SK-N-SH (cell line): ENCODE measurements around the gene P2RX4. TPM values are rescaled to one million over a fixed set of nuclear protein-coding genes. Genes with fewer than 3 reads are reported as not detected.

ENCODE experiments used
- CTCF ChIA-PET: fragments of 300-600, 350-600 bp; formaldehyde crosslinking; extraction: SDS; loops from one replicate; lab custom pipeline; 2021; lab: Yijun Ruan, JAX
- POLR2A ChIA-PET: fragments of 350-600 bp; sonication (Branson Sonifier 250); formaldehyde crosslinking; extraction: SDS; loops from one replicate; lab custom pipeline; 2020; ENCODE audit warnings: antibody characterized with exemption, inconsistent platforms; lab: Yijun Ruan, JAX
- DNase-seq: peaks from one replicate; pipeline ENCODE4 v3.0.0; 2012
- H2AFZ ChIP-seq: fragments of 200-600 bp; sonication (generic); 2 replicates; pipeline ENCODE4 v1.8.1; 2016; ENCODE audit warnings: antibody characterized with exemption, mild to moderate bottlenecking, low read depth
- H3F3A ChIP-seq: fragments of 200-600 bp; sonication (generic); replicated peaks from 2 replicates; pipeline ENCODE3; 2016; ENCODE audit warnings: antibody characterized with exemption, mild to moderate bottlenecking; ENCODE audit not compliant: insufficient read depth
- H3K27ac ChIP-seq, 2 experiments: fragments of 200-500 bp in 1 of 2; fragments of 200-600 bp in 1 of 2; sonication (Bioruptor generic) in 1 of 2; sonication (generic), shearing (Covaris generic) in 1 of 2; 2 replicates each; pipeline versions ENCODE4 v1.5.1 to v1.6.1; 2014 to 2016; ENCODE audit warnings: low read depth in 2 of 2, inconsistent platforms in 1 of 2, low read length in 1 of 2, mild to moderate bottlenecking in 1 of 2, mixed read lengths in 1 of 2
- H3K27me3 ChIP-seq: fragments of 200-600 bp; sonication (generic), shearing (Covaris generic); 2 replicates; pipeline ENCODE4 v1.6.1; 2016; ENCODE audit warnings: mixed run types; ENCODE audit not compliant: insufficient read depth
- H3K36me3 ChIP-seq, 2 experiments: fragments of 200-500 bp in 1 of 2; fragments of 200-600 bp in 1 of 2; sonication (Bioruptor generic) in 1 of 2; sonication (generic) in 1 of 2; replicated peaks in 1 of 2; 2 replicates each; pipeline versions ENCODE3 to v1.5.1; 2014 to 2016; ENCODE audit warnings: low read length in 1 of 2, mild to moderate bottlenecking in 1 of 2; ENCODE audit not compliant: insufficient read depth in 2 of 2, control insufficient read depth in 1 of 2
- H3K4me1 ChIP-seq, 2 experiments: fragments of 200-500 bp in 1 of 2; fragments of 200-600 bp in 1 of 2; sonication (Bioruptor generic) in 1 of 2; sonication (generic), shearing (Covaris generic) in 1 of 2; 2 replicates each; pipeline versions ENCODE4 v1.5.1 to v1.6.1; 2014 to 2016; ENCODE audit warnings: low read depth in 1 of 2, low read length in 1 of 2, mixed run types in 1 of 2; ENCODE audit not compliant: insufficient read depth in 2 of 2, control insufficient read depth in 1 of 2
- H3K4me2 ChIP-seq: fragments of 200-600 bp; sonication (generic), shearing (Covaris generic); 2 replicates; pipeline ENCODE4 v1.6.1; 2017; ENCODE audit warnings: mixed run types
- H3K4me3 ChIP-seq, 2 experiments: fragments of 200-500 bp in 1 of 2; fragments of 200-600 bp in 1 of 2; sonication (Bioruptor generic) in 1 of 2; sonication (generic), shearing (Covaris generic) in 1 of 2; 2 replicates each; pipeline versions ENCODE4 v1.5.1 to v1.8.1; 2014 to 2016; ENCODE audit warnings: low read depth in 2 of 2, inconsistent platforms in 1 of 2, low read length in 1 of 2, mild to moderate bottlenecking in 1 of 2, mixed read lengths in 1 of 2, moderate library complexity in 1 of 2
- H3K79me2 ChIP-seq: fragments of 200-600 bp; sonication (generic); 2 replicates; pipeline ENCODE4 v1.8.1; 2017; ENCODE audit warnings: mild to moderate bottlenecking; ENCODE audit not compliant: insufficient read depth
- H3K9ac ChIP-seq: fragments of 200-600 bp; sonication (generic); 2 replicates; pipeline ENCODE4 v1.6.1; 2017; ENCODE audit warnings: mixed run types
- H3K9me2 ChIP-seq: fragments of 200-600 bp; sonication (generic); 2 replicates; pipeline ENCODE4 v1.6.1; 2017; ENCODE audit warnings: mixed run types
- H3K9me3 ChIP-seq: fragments of 200-600 bp; sonication (generic); 2 replicates; pipeline ENCODE4 v1.6.1; 2017; ENCODE audit warnings: mixed run types, mild to moderate bottlenecking, moderate library complexity
- H4K20me1 ChIP-seq: fragments of 200-600 bp; sonication (generic); 2 replicates; pipeline ENCODE4 v1.6.1; 2017; ENCODE audit warnings: mild to moderate bottlenecking, mixed run types; ENCODE audit not compliant: insufficient read depth
- CHD2 ChIP-seq: fragments of 150-350 bp; IDR thresholded peaks from 2 replicates; pipeline ENCODE4 v1.6.1; 2018; ENCODE audit warnings: low read length; ENCODE audit not compliant: partially characterized antibody
- FOSL2 ChIP-seq: IDR thresholded peaks from 2 replicates; pipeline ENCODE4 v1.4.0; 2012; ENCODE audit warnings: low read depth, mild to moderate bottlenecking, moderate library complexity, borderline replicate concordance
- FOXM1 ChIP-seq: IDR thresholded peaks from 2 replicates; pipeline ENCODE4 v1.4.0; 2012; ENCODE audit warnings: low read depth, mild to moderate bottlenecking
- GABPA ChIP-seq: IDR thresholded peaks from 2 replicates; pipeline ENCODE4 v1.4.0; 2012; ENCODE audit warnings: low read depth, mild to moderate bottlenecking
- IRF3 ChIP-seq: fragments of 150-350 bp; IDR thresholded peaks from 2 replicates; pipeline ENCODE4 v1.6.1; 2016; ENCODE audit warnings: mild to moderate bottlenecking, low read depth, low read length
- NRF1 ChIP-seq: IDR thresholded peaks from 2 replicates; pipeline ENCODE4 v1.6.1; 2012; ENCODE audit warnings: low read depth, mild to moderate bottlenecking, low read length
- POLR2AphosphoS5 ChIP-seq: IDR thresholded peaks from 2 replicates; pipeline ENCODE4 v1.6.1; 2012; ENCODE audit warnings: low read depth, low read length
- RCOR1 ChIP-seq: fragments of 150-350 bp; IDR thresholded peaks from 2 replicates; pipeline ENCODE4 v1.6.1; 2017; ENCODE audit warnings: antibody characterized with exemption, low read length
- REST ChIP-seq: IDR thresholded peaks from 2 replicates; pipeline ENCODE4 v1.6.1; 2012; ENCODE audit warnings: mild to moderate bottlenecking, low read depth, low read length, moderate library complexity
- RFX5 ChIP-seq: IDR thresholded peaks from 2 replicates; pipeline ENCODE4 v1.6.1; 2012; ENCODE audit warnings: mild to moderate bottlenecking, improper control_type of control experiment, low read length
- RXRA ChIP-seq: IDR thresholded peaks from 2 replicates; pipeline ENCODE4 v1.4.0; 2012; ENCODE audit warnings: low read depth, mild to moderate bottlenecking, borderline replicate concordance
- SMC3 ChIP-seq: IDR thresholded peaks from 2 replicates; pipeline ENCODE4 v1.6.1; 2012; ENCODE audit warnings: low read depth, low read length, improper control_type of control experiment
- TCF12 ChIP-seq: IDR thresholded peaks from 2 replicates; pipeline ENCODE4 v1.4.0; 2012
- TEAD4 ChIP-seq: IDR thresholded peaks from 2 replicates; pipeline ENCODE4 v1.4.0; 2012; ENCODE audit warnings: mild to moderate bottlenecking, borderline replicate concordance; ENCODE audit not compliant: insufficient read depth
- USF2 ChIP-seq: fragments of 150-350 bp; IDR thresholded peaks from 2 replicates; pipeline ENCODE4 v1.6.1; 2017; ENCODE audit warnings: antibody characterized with exemption, low read length, low read depth, borderline replicate concordance
- YY1 ChIP-seq: IDR thresholded peaks from 2 replicates; pipeline ENCODE4 v1.4.0; 2012; ENCODE audit warnings: low read depth, mild to moderate bottlenecking
- WGBS: methylation state at CpG from one replicate; pipeline ENCODE4 v1.1.6; 2017; ENCODE audit warnings: low lambda C conversion rate; 5-methylcytosine and 5-hydroxymethylcytosine counted together
- polyA plus RNA-seq, 3 experiments: library from polyadenylated mRNA; depleted of rRNA; stranded (reverse); fragments of >200 nt; gene quantifications; 2 replicates each; pipeline ENCODE4 v1.2.3, GENCODE V29; 2012
- TF ChIP-seq, protein P1 (sequence below): IDR thresholded peaks from 2 replicates; pipeline ENCODE4 v1.4.0; 2012; ENCODE audit warnings: low read depth
- TF ChIP-seq, protein P2 (sequence below): IDR thresholded peaks from 2 replicates; pipeline ENCODE4 v1.4.0; 2012; ENCODE audit warnings: low read depth, borderline replicate concordance

P2RX4 gene
- polyA plus RNA-seq, 1 of the 3 experiments (the other 2 are of a cell fraction), result 32.2 TPM

DNA sequence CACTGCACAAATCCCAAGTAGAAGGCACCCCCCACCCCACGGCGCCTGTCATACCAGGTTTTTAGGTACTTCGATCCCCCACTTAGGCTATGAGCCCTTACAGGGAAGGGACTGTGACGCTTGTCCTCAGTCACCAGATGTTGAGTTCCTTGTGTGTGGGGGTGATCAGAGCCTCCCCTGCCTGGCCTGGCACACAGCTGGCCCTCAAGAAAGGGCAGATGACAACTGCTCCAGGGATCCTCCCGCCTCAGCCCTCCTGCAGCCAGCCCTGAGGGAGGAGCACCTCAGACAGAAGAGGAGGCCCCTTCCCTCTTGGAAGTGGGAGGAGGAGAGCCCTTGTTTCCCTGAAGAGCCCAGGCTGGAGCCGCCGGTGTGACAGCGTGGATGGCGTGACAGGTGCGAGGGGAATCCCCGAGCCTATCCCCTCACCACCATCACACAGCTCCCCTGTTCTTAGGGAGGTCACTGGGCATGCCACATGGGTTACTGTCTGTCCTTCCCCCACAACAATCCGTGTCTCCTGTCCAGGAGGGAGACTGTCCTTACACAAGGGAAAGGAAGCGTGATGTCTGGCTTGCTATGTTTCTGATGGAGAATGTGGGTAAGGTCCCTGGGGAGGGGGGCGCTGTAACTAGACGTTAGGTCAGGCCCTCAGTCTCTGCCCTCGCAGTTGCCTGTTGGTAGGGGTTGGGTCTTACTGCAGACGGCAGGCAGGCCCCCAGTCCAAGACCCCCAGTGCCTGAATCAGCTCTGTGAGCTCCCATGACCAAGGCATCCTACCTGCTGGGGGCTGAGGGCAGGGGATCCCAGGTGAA lies 31.4 kb downstream of the P2RX4 start:
- no peaks in the 10 kb centered on the region for H3K27me3 ChIP-seq
- H3K79me2 ChIP-seq, result no peaks in the 10 kb centered on the region
- H3K27ac ChIP-seq, result no peak overlapping the region
- no peak for DNase-seq
- POLR2A ChIA-PET, result no interaction called here
- H4K20me1 ChIP-seq, result no peaks in the 10 kb centered on the region
- no peaks in the 10 kb centered on the region for H3K9me3 ChIP-seq
- no peaks in the 10 kb centered on the region for H3K9me2 ChIP-seq
- no peak overlapping the region for H2AFZ ChIP-seq
- peaks cover 0 to 4% of the 10 kb centered on the region in 2 experiments; a peak in 1 of 4 replicates for H3K4me1 ChIP-seq
- H3K9ac ChIP-seq, result no peak overlapping the region
- no peaks in the 10 kb centered on the region for H3F3A ChIP-seq
- no peak overlapping the region for H3K4me3 ChIP-seq
- CTCF ChIA-PET, result interaction anchor here (3.4 kb wide), 1 partner anchor 11 kb away, joined by 35 read pairs; no protein-coding TSS in a partner anchor
- TF ChIP-seq, protein P1, sequence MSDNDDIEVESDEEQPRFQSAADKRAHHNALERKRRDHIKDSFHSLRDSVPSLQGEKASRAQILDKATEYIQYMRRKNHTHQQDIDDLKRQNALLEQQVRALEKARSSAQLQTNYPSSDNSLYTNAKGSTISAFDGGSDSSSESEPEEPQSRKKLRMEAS, result no peak
- no peak for TF ChIP-seq POLR2AphosphoS5
- TF ChIP-seq TCF12, result no peak
- TF ChIP-seq, protein P2, sequence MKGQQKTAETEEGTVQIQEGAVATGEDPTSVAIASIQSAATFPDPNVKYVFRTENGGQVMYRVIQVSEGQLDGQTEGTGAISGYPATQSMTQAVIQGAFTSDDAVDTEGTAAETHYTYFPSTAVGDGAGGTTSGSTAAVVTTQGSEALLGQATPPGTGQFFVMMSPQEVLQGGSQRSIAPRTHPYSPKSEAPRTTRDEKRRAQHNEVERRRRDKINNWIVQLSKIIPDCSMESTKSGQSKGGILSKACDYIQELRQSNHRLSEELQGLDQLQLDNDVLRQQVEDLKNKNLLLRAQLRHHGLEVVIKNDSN, result no peak
- no peak for TF ChIP-seq TEAD4
- TF ChIP-seq FOXM1, result no peak
- no peak for TF ChIP-seq NRF1
- TF ChIP-seq REST, result no peak
- no peak for TF ChIP-seq CHD2
- no peak for TF ChIP-seq USF2
- no peak for TF ChIP-seq IRF3
- no peak for TF ChIP-seq RFX5
- TF ChIP-seq RCOR1, result no peak
- no peak for TF ChIP-seq RXRA
- TF ChIP-seq GABPA, result no peak
- TF ChIP-seq YY1, result no peak
- TF ChIP-seq SMC3, result no peak
- no peak for TF ChIP-seq FOSL2
- H3K36me3 ChIP-seq, result peaks cover 0 to 8% of the 10 kb centered on the region in 2 experiments
- WGBS, result 94% methylated on average over 16 of the region's 17 CpGs
- no peak overlapping the region for H3K4me2 ChIP-seq
